Measurements from ENCODE around the gene DCUN1D2.
"Not testable (repeated sequence)": the region's sequence is repeated elsewhere in the genome, so short reads cannot be mapped to it uniquely, and the experiment has no call there.

The DCUN1D2 gene

DNA sequence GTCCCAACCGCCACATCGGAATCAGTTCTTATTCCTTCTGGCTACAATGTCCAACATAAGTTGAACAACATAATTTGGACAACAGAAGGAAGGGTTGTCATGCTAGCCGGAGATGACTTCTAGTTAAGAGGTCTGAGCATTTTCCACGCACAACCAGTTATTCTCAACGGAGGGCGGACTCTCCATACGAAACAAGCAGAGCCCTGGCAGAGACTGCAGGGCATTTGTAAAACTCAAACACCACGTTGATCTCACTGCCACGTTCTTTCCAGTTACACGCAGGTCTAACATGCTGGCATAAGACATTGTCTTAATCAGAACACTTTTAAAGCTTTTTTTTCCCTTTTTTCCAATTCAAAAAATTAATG is 38.3 kb upstream of the DCUN1D2 start:
- in situ Hi-C loops (cut with HindIII; ENCODE audit: low sequenced_read_pairs) = no loop called here
- DNase-seq (ENCODE audit: low read depth) = no peak
- no peak overlapping the region for H3K4me3 ChIP-seq (ENCODE audit: low read depth, low read length)
- TF ChIP-seq, protein P1, sequence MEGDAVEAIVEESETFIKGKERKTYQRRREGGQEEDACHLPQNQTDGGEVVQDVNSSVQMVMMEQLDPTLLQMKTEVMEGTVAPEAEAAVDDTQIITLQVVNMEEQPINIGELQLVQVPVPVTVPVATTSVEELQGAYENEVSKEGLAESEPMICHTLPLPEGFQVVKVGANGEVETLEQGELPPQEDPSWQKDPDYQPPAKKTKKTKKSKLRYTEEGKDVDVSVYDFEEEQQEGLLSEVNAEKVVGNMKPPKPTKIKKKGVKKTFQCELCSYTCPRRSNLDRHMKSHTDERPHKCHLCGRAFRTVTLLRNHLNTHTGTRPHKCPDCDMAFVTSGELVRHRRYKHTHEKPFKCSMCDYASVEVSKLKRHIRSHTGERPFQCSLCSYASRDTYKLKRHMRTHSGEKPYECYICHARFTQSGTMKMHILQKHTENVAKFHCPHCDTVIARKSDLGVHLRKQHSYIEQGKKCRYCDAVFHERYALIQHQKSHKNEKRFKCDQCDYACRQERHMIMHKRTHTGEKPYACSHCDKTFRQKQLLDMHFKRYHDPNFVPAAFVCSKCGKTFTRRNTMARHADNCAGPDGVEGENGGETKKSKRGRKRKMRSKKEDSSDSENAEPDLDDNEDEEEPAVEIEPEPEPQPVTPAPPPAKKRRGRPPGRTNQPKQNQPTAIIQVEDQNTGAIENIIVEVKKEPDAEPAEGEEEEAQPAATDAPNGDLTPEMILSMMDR (IDR thresholded peaks at IDR 0.05; ENCODE audit: low read depth, low read length, missing control alignments) = no peak

DNA sequence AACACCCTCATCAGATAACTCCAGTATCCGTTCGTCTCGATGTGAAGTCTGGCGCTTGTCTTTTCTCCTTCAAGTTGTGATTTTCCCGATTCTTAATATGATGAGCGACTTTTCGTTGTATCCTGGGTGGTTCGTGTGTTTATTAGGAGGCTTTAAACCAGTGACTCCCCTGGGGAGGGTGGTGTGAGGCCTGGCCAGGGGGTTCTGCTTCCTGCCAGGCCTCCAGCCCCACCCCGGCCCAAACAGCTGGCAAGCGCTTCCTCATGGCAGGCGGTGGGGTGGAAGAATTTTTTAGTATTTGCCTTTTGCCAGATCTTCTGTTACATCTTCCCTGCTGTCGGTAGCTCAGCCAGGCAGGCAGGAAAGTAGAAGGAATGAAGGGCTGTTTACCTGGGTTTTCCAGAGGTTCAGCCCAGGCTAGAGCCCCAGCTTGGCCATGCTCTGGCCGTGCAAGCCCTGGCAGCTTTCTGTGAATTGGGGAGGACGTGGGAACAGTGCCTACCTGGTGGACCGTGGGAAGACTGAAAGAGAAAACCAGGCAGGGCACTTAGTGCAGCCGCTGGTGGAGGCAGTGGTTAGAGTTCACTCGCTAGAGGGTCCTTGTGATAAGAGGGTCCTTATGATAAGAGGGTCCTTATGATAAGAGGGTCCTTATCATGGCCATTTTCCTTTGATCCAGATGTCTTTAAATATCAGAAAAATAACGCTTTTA is 37.7 kb upstream of the DCUN1D2 start:
- no peak for DNase-seq (ENCODE audit: low read depth)
- TF ChIP-seq, protein P1 (IDR thresholded peaks at IDR 0.05; ENCODE audit: low read depth, low read length, missing control alignments) = no peak

DNA sequence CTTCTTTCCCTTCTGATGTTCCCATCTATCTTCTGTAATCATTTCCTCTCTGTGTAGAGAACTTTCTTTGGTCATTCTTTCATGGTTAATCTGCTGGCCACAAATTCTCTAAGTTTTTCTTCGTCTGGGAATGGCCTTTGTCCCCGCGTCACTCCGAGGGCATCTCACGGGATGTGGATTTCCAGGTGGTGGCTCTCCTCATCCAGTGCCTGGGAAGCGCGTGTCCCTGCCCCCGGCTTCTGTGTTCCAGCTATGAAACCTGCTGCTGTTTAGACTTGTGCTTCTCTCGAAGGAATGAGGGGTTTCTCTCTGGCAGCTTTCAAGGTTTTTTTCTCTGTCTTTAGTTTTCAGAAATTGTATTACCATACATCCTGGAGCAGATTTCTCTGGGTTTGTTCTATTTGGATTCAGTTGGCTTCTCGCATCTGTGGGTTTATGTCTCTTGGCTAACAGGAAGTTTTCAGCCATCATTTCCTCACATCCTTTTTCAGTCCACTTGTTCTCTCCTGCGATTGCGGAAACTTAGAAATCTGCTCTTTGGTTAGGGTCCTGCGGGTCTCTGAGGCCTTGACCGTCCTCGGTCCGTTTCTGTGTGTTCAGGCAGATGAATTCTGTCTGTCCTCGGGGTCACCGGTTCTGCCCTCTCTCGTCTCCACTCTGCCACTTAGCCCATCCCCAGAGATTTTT is 36.9 kb upstream of the DCUN1D2 start:
- H3K4me3 ChIP-seq (ENCODE audit: low read depth, low read length) = no peak overlapping the region
- in situ Hi-C loops (cut with HindIII; ENCODE audit: low sequenced_read_pairs) = no loop called here
- TF ChIP-seq, protein P1 (IDR thresholded peaks at IDR 0.05; ENCODE audit: low read depth, low read length, missing control alignments) = no peak
- no peak for DNase-seq (ENCODE audit: low read depth)

More for the DNA sequence above, 37.7 kb upstream of the DCUN1D2 start:
- in situ Hi-C loops (cut with HindIII; ENCODE audit: low sequenced_read_pairs) = no loop called here
- no peak overlapping the region for H3K4me3 ChIP-seq (ENCODE audit: low read depth, low read length)

DNA sequence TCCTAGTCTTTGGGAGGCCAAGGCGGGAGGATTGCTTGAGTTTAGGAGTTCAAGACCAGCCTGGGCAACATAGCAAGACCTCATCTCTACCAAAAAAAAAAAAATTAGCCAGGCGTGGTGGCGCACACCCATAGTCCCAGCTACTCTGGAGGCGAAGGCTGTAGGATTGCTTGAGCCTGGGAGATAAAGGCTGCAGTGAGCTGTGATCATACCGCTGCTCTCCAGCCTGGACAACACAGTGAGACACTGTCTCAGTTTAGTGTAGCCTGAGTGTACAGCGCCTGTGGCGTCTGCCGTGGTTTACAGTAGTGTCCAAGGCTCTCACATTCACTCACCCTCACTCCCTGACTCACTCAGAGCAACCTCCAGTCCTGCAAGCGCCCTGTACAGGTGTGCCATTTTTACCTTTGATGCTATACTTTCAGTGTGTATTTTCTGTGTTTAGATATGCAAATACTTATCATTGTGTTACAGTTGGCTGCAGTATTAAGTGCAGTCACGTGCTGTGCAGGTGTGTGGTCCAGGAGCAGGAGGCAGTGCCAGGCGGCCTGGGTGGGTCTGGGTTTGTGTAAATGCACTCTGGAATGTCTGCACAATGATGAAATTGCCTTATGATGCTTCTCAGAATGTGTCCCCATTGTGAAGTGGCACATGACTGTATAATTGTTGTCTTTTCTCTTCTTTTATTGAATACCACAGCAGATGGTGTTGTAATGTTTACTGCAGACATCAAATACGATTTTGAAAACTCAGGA is 36.1 kb upstream of the DCUN1D2 start:
- TF ChIP-seq, protein P1 (IDR thresholded peaks at IDR 0.05; ENCODE audit: low read depth, low read length, missing control alignments) = no peak
- DNase-seq (ENCODE audit: low read depth) = no peak
- in situ Hi-C loops (cut with HindIII; ENCODE audit: low sequenced_read_pairs) = no loop called here
- no peak overlapping the region for H3K4me3 ChIP-seq (ENCODE audit: low read depth, low read length)

DNA sequence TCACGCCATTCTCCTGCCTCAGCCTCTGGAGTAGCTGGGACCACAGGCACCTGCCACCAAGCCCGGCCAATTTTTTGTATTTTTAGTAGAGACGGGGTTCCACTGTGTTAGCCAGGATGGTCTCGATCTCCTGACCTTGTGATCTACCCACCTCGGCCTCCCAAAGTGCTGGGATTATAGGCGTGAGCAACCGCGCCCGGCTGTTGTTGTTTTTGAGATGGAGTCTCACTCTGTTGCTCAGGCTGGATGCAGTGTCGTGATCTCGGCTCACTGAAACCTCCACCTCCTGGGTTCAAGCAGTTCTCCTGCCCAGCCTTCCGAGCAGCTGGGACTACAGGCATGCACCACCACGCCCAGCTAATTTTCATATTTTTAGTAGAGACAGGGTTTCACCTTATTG is 31.9 kb upstream of the DCUN1D2 start:
- in situ Hi-C loops (cut with HindIII; ENCODE audit: low sequenced_read_pairs); DNase-seq (ENCODE audit: low read depth); H3K4me3 ChIP-seq (ENCODE audit: low read depth, low read length): not testable (repeated sequence)

DNA sequence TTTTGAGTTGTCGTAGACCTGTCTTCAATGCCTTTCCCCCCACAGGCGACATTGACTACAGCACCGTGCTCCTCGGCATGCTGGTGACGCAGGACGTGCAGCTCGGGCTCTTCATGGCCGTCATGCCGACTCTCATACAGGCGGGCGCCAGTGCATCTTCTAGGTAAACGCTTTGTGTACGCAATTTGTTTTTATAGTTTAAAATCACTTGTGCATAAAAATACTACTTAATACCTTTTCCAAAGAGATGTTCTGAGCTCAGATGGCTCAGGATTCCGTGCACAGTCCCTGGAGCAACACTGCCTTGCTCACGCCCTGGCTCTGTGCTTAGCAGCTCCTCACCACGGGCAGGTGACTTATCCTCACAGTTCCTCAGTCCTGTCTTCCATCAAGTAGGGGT is 30.1 kb upstream of the DCUN1D2 start:
- DNase-seq (ENCODE audit: low read depth) = no peak
- in situ Hi-C loops (cut with HindIII; ENCODE audit: low sequenced_read_pairs) = no loop called here
- TF ChIP-seq, protein P1 (IDR thresholded peaks at IDR 0.05; ENCODE audit: low read depth, low read length, missing control alignments) = no peak
- no peak overlapping the region for H3K4me3 ChIP-seq (ENCODE audit: low read depth, low read length)

DNA sequence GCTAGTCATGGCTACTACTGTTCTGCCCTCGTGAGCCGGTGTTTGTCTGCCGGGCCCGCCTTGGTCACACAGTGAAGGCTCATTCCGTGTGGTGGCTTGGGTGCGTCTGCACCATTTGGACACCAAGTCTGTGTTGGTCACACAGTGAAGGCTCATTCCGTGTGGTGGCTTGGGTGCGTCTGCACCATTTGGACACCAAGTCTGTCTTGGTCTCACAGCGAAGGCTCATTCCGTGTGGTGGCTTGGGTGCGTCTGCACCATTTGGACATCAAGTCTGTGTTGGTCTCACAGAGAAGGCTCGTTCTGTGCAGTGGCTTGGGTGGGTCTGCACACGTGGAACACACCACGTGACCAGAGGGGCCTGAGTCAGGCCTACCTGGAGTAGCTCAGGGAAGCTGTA is 29.0 kb upstream of the DCUN1D2 start:
- DNase-seq (ENCODE audit: low read depth) = no peak
- TF ChIP-seq, protein P1 (IDR thresholded peaks at IDR 0.05; ENCODE audit: low read depth, low read length, missing control alignments) = no peak
- H3K4me3 ChIP-seq (ENCODE audit: low read depth, low read length) = no peak overlapping the region
- in situ Hi-C loops (cut with HindIII; ENCODE audit: low sequenced_read_pairs) = no loop called here
